Measurements from ENCODE around the gene NUMBL.
"Not testable (repeated sequence)": the region's sequence is repeated elsewhere in the genome, so short reads cannot be mapped to it uniquely, and the experiment has no call there.

The NUMBL gene

GRCh38 chr19:40690050-40690692 lies at the start of gene NUMBL:
TSS of gene NUMBL (minus strand) at chr19:40690651. CDS start at chr19:40690483, 168 bp downstream.
- no peak for DNase-seq (ENCODE audit: low read depth in 4 of 4, low spot score in 1 of 4)

DNA sequence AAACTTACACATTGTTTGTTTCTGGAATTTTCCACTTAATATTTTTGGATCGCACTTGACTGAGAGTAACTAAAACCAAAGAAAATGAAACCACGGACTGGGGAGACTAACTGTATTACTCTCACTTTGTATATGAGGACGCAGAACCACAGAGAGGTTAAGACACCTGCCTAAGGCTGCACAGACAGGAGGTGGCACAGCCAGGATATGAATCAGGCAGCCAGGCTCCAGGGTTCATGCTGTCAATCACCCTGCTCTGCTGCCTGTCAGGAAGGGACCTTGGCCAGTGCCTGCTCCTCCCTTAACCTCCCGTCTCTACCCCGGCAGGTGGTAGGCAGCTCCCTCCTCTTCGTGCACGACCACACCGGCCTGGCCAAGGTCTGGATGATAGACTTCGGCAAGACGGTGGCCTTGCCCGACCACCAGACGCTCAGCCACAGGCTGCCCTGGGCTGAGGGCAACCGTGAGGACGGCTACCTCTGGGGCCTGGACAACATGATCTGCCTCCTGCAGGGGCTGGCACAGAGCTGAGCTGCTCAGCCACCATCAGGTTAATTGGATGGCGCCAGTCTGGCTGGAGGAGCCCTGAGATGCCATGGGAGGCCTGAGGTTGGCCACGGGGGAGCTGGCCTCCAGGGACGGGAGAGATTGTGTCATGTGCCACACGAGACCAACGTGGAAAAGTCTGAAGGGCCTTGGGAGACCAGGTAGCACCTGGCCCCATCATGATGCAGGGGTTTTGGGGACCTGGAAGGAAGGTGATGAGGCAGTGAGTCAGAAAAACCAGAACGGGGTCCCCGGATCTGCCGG lies 48.8 kb upstream of the NUMBL start:
- no peak for DNase-seq (ENCODE audit: low read depth in 4 of 4, low spot score in 1 of 4)

DNA sequence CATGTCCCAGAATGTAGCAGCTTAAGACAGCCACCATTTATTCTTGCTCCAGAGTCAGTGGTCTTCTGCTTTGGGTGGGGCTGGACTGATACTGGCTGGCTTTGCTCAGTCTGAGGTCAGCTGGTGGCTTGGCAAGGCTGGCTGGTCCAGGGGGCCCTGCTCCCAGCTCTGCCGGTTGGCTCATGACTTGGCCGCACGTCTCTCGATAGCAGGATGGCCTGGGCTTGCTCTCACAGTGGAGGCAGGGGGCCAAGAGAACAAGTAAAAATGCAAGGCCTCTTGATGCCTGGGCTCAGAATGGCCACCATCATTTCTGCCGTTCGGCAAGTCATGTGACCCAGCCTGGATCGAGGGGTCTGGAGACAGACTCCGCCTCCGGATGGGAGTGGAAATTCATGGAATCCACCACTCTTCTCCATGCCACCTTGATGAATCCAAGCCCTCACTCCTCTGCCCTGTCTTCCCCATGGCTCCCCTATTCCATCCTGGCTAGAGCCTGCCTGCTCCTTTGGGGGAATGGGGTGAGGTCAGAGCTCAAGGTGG lies 46.7 kb upstream of the NUMBL start:
- DNase-seq (ENCODE audit: low read depth in 4 of 4, low spot score in 1 of 4), result no peak

GRCh38 chr19:40736661-40737060 lies 46.2 kb upstream of the NUMBL start:
- no peak for DNase-seq (ENCODE audit: low read depth in 4 of 4, low spot score in 1 of 4)

DNA sequence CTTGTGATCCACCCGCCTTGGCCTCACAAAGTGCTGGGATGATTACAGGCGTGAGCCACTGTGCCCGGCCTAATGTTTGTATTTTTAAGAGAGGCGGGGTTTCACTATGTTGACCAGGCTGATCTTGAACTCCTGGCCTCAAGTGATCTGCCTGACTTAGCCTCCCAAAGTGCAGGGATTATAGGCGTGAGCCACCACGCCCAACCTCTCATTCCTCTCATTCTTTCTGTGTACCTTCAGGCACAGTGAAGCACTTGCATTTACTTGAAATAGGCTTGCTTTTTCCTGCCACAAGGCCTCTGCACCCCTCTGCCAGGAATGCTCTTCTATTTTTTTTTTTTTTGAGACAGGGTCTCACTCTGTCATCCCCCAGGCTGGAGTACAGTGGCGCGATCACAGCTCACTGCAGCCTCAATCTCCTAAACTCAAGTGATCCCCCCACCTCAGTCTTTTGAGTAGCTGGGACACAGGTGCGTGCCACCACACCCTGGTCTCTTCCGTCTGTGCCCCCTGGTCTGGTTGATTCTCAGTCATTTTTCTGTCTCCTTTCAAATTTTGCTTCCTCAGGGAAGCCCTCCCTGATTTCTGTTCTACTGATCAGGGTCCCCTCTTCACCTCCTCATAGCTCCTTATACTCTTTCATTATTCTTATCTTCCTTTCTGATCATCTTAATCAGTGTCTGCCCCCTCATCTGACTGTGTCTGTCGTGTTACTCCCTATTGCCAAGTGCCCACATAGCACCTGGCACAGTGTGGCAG lies 44.7 kb upstream of the NUMBL start:
- DNase-seq (ENCODE audit: low read depth in 4 of 4, low spot score in 1 of 4), result no peak

GRCh38 chr19:40733149-40733548 lies 42.7 kb upstream of the NUMBL start:
- no peak for DNase-seq (ENCODE audit: low read depth in 4 of 4, low spot score in 1 of 4)

- DNase-seq (ENCODE audit: low read depth in 4 of 4, low spot score in 1 of 4), result not testable (repeated sequence)
These were observed 41.9 kb upstream of the NUMBL start for GRCh38 chr19:40732304-40732703.

- not testable (repeated sequence) for DNase-seq (ENCODE audit: low read depth in 4 of 4, low spot score in 1 of 4)
These were observed 39.6 kb upstream of the NUMBL start for GRCh38 chr19:40730065-40730464.

GRCh38 chr19:40726279-40726678 lies 35.8 kb upstream of the NUMBL start:
- DNase-seq (ENCODE audit: low read depth in 4 of 4, low spot score in 1 of 4), result no peak

GRCh38 chr19:40724855-40725254 lies 34.4 kb upstream of the NUMBL start:
- DNase-seq (ENCODE audit: low read depth in 4 of 4, low spot score in 1 of 4), result no peak

DNA sequence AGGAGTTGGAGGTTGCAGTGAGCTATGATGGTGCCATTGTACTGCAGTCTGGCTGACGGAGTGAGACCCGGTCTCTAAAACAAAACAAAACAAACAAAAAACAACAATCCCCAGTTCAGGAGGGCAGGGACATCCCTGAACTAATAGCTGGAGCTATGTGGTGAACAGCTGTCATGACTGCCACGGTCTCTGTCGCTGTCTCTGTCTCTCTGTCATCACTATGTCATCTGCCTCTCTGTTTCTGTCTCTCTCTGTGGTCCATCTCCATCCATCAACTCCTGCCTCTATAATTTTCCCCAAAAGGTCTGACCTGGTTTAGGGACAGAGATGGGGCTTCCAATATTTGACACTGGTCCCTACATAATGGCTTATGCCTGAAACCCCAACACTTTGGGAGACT lies 33.9 kb upstream of the NUMBL start:
- DNase-seq (ENCODE audit: low read depth in 4 of 4, low spot score in 1 of 4), result no peak

DNA sequence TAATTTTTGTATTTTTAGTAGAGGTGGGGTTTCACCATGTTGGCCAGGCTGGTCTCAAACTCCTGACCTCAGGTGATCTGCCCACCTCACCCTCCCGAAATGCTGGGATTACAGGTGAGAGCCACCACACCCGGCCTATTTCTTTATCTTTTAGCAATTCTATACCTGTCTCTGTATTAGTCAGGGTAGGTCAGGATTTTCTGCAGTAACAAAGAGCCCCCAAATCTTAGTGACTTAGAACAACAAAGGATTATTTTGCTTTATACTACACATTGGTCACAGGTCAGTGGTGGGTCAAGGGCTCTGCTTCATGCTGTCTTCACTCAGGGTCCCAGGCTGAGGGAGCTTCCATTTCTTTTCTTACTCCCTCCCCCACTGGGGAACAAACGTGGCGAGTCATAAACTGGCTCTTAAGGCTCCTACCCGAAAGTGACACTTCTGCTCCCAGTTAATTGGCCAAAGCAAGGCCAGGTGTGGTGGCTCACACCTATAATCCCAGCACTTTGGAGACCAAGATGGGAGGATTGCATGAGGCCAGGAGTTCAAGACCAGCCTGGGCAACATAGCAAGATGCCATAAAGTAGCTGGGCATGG lies 33.3 kb upstream of the NUMBL start:
- no peak for DNase-seq (ENCODE audit: low read depth in 4 of 4, low spot score in 1 of 4)

GRCh38 chr19:40721936-40722661 lies 31.6 kb upstream of the NUMBL start:
- DNase-seq (ENCODE audit: low read depth in 4 of 4, low spot score in 1 of 4), result no peak

GRCh38 chr19:40721140-40721486 lies 30.7 kb upstream of the NUMBL start:
- no peak for DNase-seq (ENCODE audit: low read depth in 4 of 4, low spot score in 1 of 4)

DNA sequence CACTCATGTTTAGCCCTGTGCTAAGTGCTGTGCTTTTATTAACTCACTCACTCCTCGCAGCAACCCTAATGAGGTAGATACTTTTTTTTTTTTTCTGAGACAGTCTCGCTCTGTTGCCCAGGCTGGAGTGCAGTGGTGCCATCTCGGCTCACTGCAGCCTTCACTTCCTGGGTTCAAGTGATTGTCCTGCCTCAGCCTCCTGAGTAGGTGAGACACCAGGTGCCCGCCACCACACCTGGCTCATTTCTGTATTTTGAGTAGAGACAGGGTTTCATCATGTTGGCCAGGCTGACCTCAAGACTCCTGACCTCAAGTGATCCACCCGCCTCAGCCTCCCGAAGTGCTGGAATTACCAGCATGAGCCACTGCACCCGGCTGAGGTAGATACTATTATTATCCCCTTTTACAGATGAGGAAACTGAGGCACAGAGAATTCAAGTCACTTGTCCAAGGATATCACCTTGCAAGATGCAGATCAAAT lies 29.0 kb upstream of the NUMBL start:
- DNase-seq (ENCODE audit: low read depth in 4 of 4, low spot score in 1 of 4), result no peak

DNA sequence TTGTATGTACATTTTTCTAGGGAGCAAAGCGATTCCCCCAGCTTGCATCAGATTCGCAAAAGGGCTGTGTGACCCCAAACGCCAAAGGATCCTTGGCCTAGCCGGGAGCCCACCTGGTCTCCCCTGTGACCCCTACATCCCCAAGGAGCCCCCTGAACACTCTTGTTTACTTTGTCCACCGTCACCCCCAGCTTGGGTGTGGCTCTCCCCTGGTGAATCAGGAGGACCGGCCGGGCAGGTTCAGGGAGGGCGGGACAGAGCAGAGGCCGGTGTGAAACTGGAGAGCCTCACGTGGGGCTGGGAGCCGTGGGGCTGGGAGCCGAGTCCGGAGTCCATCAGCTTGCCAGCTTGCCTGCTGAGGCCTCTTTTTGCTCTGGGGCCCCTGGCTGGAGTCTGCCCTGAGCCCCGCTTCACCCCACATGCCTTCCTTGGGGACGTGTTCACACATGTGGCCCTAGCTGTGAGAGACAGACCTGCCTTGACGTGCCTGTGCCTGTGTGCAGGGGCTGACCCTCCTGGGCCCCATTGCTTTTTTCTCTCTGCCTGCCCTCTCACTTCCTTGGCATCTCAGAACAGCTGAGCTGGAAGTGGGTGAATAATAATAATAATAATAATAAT lies 28.4 kb upstream of the NUMBL start:
- DNase-seq (ENCODE audit: low read depth in 4 of 4, low spot score in 1 of 4), result no peak

DNA sequence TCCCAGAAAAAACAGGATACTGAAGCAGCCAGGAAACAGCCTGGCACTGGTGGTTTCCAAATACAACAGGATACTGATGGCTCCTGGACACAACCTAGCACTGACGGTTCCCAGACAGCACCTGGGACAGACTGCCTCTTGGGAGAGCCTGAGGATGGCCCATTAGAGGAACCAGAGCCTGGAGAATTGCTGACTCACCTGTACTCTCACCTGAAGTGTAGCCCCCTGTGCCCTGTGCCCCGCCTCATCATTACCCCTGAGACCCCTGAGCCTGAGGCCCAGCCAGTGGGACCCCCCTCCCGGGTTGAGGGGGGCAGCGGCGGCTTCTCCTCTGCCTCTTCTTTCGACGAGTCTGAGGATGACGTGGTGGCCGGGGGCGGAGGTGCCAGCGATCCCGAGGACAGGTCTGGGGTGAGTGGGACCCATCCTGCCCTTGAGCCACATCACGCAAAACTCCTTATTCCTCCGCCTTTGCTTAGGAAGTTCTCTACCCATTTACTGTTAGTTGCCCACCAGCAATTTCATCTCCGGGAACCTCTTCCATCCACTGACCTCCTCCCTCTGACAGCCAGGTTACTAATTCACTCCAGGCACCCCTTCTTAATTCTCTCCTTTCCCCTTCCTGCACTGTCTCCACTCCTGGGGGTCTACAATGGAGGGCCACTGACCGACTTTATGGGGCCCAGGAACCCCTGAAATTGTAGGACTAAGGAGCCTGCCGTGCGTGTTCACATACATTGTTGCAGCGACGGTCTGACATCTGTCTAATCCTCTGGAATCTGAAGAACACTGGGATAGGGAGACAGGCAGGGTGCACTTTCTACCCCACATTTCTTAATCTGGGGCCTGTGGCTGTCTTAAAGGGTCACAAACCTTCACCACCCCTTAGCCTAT lies 27.7 kb upstream of the NUMBL start:
- no peak for DNase-seq (ENCODE audit: low read depth in 4 of 4, low spot score in 1 of 4)

- no peak for DNase-seq (ENCODE audit: low read depth in 4 of 4, low spot score in 1 of 4)
These were observed 27.0 kb upstream of the NUMBL start for GRCh38 chr19:40717325-40717879.
